ENCODE results near the gene HIKESHI. TPM values are rescaled to one million over a fixed set of nuclear protein-coding genes. Genes with fewer than 3 reads are reported as not detected.

HIKESHI gene
- 47.4 TPM for total RNA-seq (2013)
- polyA plus RNA-seq (10 to 100 TPM; 21.5 to 71.2 (median 65.4) TPM), polyA minus RNA-seq (11.8 and 16.4 TPM in 2 replicates), total RNA-seq (3.8 to 17.4 (median 10.7) reads per million in 11 experiments)

- Mint-ChIP-seq H3K4me3 (peak within 1 kb of the TSS; percentile 98), H3K27ac (peak within 1 kb of the TSS; percentile 92 to 99 (median 96)), H3K9me3 (peaks cover 0 to 3% (median 0%) of the 10 kb centered on the region in 7 donors), H3K4me1 (peaks cover 12% of the 10 kb centered on the region), H3K27me3 (ENCODE audit: low read depth in 3 of 3) (peaks cover 0 to 3% (median 0%) of the 10 kb centered on the region in 3 donors), H3K36me3 (peaks cover 2 to 9% of the 10 kb centered on the region in 2 donors)
- under 1% methylated on average over 26 of the region's 30 CpGs for WGBS (ENCODE audit: insufficient coverage)
- Histone ChIP-seq H3K9ac (ENCODE audit: insufficient read depth, low read length, poor library complexity, severe bottlenecking) (peak within 1 kb of the TSS; percentile 86), H3K4me3 (replicated peaks in 1 of 3; ENCODE audit: low read depth in 2 of 3, low read length in 3 of 3) (peak within 1 kb of the TSS; percentile 64 to 93 (median 90)), H3K36me3 (replicated peaks in 1 of 2; ENCODE audit: control insufficient read depth in 1 of 2, insufficient read depth in 2 of 2, low read length in 2 of 2) (no peaks in the 10 kb centered on the region), H3K27ac (ENCODE audit: low read depth in 1 of 2, low read length in 2 of 2) (peak within 1 kb of the TSS; percentile 66 to 94), H3K4me1 (ENCODE audit: control insufficient read depth in 1 of 2, insufficient read depth in 2 of 2, low read length in 2 of 2) (peaks cover 12 to 16% of the 10 kb centered on the region in 2 donors), H2AFZ (ENCODE audit: insufficient read depth, low read depth, low read length, poor library complexity, severe bottlenecking) (peak within 1 kb of the TSS; percentile 96), H3K27me3 (ENCODE audit: control insufficient read depth in 2 of 2, insufficient read depth in 2 of 2, low read length in 2 of 2) (no peaks in the 10 kb centered on the region), H4K20me1 (ENCODE audit: insufficient read depth, low read length) (no peaks in the 10 kb centered on the region), H3K9me3 (replicated peaks in 1 of 2; ENCODE audit: control insufficient read depth in 1 of 2, insufficient read depth in 1 of 2, low read length in 2 of 2) (no peaks in the 10 kb centered on the region), H3K4me2 (replicated peaks; ENCODE audit: extremely low read depth, low read length, poor library complexity, severe bottlenecking) (peak within 1 kb of the TSS; percentile 88), H3K79me2 (ENCODE audit: insufficient read depth, low read length) (peaks cover 35% of the 10 kb centered on the region)
- intact Hi-C loops (cut with micrococcal nuclease) = no loop called here
- DNase-seq = peak; percentile 82 to 94 (median 88)
- no peak for TF ChIP-seq CTCF (IDR thresholded peaks at IDR 0.05)
Observed at GRCh38 chr11:86302092-86302793, at the start of gene HIKESHI. Gene HIKESHI (plus strand): TSS chr11:86302240. CDS start chr11:86302449, 209 bp downstream.

- Histone ChIP-seq H2AFZ (ENCODE audit: insufficient read depth, low read depth, low read length, poor library complexity, severe bottlenecking) (no peak overlapping the region), H3K9me3 (replicated peaks in 1 of 2; ENCODE audit: control insufficient read depth in 1 of 2, insufficient read depth in 1 of 2, low read length in 2 of 2) (no peaks in the 10 kb centered on the region), H3K9ac (ENCODE audit: insufficient read depth, low read length, poor library complexity, severe bottlenecking) (no peak overlapping the region), H3K4me2 (replicated peaks; ENCODE audit: extremely low read depth, low read length, poor library complexity, severe bottlenecking) (no peak overlapping the region), H3K27me3 (ENCODE audit: control insufficient read depth in 2 of 2, insufficient read depth in 2 of 2, low read length in 2 of 2) (no peaks in the 10 kb centered on the region), H3K79me2 (ENCODE audit: insufficient read depth, low read length) (peaks cover 61% of the 10 kb centered on the region), H3K36me3 (replicated peaks in 1 of 2; ENCODE audit: control insufficient read depth in 1 of 2, insufficient read depth in 2 of 2, low read length in 2 of 2) (peaks cover 61 to 82% of the 10 kb centered on the region in 2 donors), H3K27ac (ENCODE audit: low read depth in 1 of 2, low read length in 2 of 2) (no peak overlapping the region), H3K4me3 (replicated peaks in 1 of 3; ENCODE audit: low read depth in 2 of 3, low read length in 3 of 3) (no peak overlapping the region), H4K20me1 (ENCODE audit: insufficient read depth, low read length) (peaks cover 26% of the 10 kb centered on the region), H3K4me1 (ENCODE audit: control insufficient read depth in 1 of 2, insufficient read depth in 2 of 2, low read length in 2 of 2) (no peaks in the 10 kb centered on the region)
- Mint-ChIP-seq H3K36me3 (peaks cover 52 to 62% of the 10 kb centered on the region in 2 donors), H3K4me3 (no peak overlapping the region), H3K27ac (no peak overlapping the region), H3K9me3 (no peaks in the 10 kb centered on the region), H3K4me1 (no peaks in the 10 kb centered on the region), H3K27me3 (ENCODE audit: low read depth in 3 of 3) (no peaks in the 10 kb centered on the region)
- WGBS (ENCODE audit: insufficient coverage) = no CpG with 5 or more reads among the region's 1 CpG
- intact Hi-C loops (cut with micrococcal nuclease) = no loop called here
- TF ChIP-seq CTCF (IDR thresholded peaks at IDR 0.05) = no peak
- no peak for DNase-seq
Observed at GRCh38 chr11:86255896-86256295, 46.1 kb upstream of the HIKESHI start.

Data from CD14-positive monocyte (primary cell).